HG03342 (cell line): ENCODE results near the gene SYPL1.

Source experiments
- ATAC-seq: cut with Tn5 transposase; IDR thresholded peaks from one replicate; pipeline ENCODE4 v1.9.1; 2021; ENCODE audit warnings: mild to moderate bottlenecking, moderate library complexity; ENCODE audit not compliant: unreplicated experiment

Gene SYPL1

GRCh38 chr7:106054156-106054910 lies 57.8 kb downstream of the SYPL1 start:
- no peak for ATAC-seq

GRCh38 chr7:106053109-106053508 lies 59.0 kb downstream of the SYPL1 start:
- no peak for ATAC-seq

GRCh38 chr7:106052681-106053080 lies 59.4 kb downstream of the SYPL1 start:
- ATAC-seq: no peak

GRCh38 chr7:106050746-106051117 lies 61.4 kb downstream of the SYPL1 start:
- ATAC-seq: no peak

GRCh38 chr7:106050002-106050745 lies 61.9 kb downstream of the SYPL1 start:
- ATAC-seq: no peak

- ATAC-seq: no peak
Observed at GRCh38 chr7:106049139-106049752, 62.9 kb downstream of the SYPL1 start.

- no peak for ATAC-seq
Observed at GRCh38 chr7:106048706-106049020, 63.4 kb downstream of the SYPL1 start.

DNA sequence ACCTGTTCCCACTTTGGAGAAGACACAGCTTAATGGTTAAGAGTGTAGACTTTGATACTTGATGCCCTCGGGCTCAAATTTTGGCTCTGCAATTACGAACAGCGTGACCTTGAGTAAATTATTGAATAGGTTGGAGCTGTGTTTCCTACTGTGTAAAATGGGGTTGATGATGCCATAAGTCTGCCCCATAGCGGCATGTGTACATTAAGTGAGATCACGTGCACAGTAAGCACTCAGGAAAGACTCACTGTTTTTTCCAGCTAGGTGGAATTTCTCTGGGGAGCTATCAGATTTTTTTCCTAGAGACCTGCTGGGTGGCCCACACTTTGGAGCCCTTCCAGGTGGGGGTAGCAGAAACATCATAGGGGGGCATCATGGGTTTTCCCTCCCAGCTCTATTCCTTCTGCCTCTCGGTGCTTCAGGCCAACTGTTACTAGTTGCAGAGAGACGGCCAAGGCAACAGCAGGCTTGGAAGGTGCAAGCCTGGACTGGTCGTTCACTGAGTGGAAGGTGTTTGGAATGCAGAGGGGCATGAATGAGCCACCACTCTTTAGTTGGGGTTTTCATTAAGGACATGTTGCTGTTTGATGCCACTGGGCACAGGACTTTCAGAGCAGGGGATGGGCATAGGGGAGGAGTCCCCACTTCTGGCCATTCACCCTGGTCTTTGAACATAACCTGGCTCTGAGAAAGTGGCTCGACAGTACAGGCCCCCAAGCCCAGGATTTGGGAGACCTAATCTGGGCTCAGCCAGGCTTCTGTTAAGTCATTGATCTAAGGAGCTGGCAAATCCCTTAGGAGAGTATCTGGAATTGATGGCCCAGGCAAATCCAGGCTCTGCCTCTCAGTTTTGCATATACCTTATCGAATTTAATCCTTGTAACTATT lies 64.0 kb downstream of the SYPL1 start:
- ATAC-seq: no peak

- ATAC-seq: no peak
Observed at GRCh38 chr7:106047184-106047583, 64.9 kb downstream of the SYPL1 start.

- ATAC-seq: no peak
Observed at GRCh38 chr7:106045586-106045985, 66.5 kb downstream of the SYPL1 start.

DNA sequence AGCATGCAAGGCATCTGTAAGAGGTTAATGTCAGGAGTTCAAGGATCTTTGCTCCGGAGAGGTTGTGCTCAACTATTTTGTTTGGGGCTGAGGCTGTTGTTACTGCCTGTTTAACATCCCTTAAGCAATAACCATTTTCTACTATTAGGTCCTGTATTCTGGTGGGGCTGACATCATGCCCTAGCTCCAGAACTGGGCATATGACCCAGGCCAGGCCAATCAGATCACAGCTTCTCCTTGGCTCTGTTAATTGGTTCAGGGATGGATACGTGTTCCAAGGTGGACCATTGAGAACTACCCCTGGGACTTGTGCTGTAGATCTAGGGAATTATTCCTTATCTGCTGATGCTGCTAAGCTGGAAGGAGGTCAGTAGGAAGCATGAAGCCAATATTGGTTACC lies 67.0 kb downstream of the SYPL1 start:
- ATAC-seq: no peak

GRCh38 chr7:106042196-106042611 lies 69.9 kb downstream of the SYPL1 start:
- ATAC-seq: no peak

DNA sequence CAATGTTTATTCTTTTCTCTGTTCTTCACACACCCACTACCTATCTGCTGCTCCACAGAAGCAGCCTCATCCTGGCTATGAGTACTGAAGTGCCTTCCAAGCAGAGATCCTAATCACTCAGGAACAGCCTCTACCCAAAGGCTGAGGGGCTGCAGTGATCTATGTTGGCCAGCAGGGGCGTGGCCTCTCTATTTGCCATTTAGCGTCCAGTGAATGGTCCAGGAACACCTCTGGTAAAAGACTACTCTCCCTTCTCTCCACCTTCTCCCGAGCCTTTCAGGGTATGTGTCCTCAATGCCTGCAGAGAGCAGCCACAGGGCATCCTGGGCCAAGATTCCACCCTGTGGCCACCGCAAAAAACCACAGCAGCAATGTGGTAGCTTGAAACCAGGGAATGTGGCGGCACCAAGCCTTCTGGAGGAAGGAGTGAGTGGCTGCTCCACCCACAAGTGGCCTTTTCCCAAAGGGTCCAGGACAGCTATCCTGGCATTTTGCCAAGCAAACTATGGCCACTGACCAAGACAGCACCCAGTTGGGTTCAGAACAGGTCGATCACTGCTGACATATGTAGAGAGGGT lies 70.9 kb downstream of the SYPL1 start:
- ATAC-seq: peak; percentile 52
